Measurements from ENCODE around the gene TMEM88.
"Not testable (repeated sequence)": the region's sequence is repeated elsewhere in the genome, so short reads cannot be mapped to it uniquely, and the experiment has no call there.

TMEM88 gene, protein sequence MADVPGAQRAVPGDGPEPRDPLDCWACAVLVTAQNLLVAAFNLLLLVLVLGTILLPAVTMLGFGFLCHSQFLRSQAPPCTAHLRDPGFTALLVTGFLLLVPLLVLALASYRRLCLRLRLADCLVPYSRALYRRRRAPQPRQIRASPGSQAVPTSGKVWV

DNA sequence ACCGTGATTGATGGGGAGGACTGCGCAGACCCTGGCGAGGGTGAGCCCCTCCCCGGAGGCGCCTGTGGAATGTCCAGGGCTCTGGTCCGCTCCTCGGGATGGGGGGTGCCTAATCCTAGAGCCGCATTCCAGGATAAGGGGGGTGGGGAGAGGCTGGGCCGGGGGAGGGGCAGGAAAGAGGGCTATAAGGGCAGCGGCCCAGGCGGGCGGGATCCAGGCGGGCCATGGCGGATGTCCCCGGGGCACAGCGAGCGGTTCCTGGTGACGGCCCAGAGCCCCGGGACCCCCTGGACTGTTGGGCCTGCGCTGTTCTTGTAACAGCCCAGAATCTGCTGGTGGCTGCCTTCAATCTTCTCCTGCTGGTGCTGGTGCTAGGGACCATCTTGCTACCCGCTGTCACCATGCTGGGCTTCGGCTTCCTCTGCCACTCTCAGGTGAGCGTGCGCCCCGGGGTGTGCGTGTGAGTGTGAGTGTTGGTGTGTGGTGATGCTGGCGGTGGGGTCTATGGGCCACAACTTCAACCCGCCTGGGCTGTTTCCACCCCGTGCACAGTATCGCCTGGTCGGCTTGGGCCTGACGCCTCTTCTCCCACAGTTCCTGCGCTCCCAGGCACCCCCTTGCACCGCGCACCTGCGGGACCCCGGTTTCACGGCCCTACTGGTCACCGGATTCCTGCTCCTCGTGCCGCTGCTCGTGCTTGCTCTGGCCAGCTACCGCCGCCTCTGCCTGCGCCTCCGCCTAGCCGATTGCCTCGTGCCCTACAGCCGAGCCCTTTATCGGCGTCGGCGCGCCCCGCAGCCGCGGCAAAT, at the start of gene TMEM88:
Gene TMEM88, plus strand, starts transcription at position 216 of the 809 bp plus-strand sequence. Its CDS starts 9 bp downstream, at position 225.
- TF ChIP-seq, protein P1, sequence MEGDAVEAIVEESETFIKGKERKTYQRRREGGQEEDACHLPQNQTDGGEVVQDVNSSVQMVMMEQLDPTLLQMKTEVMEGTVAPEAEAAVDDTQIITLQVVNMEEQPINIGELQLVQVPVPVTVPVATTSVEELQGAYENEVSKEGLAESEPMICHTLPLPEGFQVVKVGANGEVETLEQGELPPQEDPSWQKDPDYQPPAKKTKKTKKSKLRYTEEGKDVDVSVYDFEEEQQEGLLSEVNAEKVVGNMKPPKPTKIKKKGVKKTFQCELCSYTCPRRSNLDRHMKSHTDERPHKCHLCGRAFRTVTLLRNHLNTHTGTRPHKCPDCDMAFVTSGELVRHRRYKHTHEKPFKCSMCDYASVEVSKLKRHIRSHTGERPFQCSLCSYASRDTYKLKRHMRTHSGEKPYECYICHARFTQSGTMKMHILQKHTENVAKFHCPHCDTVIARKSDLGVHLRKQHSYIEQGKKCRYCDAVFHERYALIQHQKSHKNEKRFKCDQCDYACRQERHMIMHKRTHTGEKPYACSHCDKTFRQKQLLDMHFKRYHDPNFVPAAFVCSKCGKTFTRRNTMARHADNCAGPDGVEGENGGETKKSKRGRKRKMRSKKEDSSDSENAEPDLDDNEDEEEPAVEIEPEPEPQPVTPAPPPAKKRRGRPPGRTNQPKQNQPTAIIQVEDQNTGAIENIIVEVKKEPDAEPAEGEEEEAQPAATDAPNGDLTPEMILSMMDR (IDR thresholded peaks at IDR 0.05) = no peak
- Histone ChIP-seq H3K27ac (peak within 1 kb of the TSS; percentile 81 to 94), H3K4me3 (peak within 1 kb of the TSS; percentile 80)
- DNase-seq (ENCODE audit: low spot score) = peak; percentile 76

DNA sequence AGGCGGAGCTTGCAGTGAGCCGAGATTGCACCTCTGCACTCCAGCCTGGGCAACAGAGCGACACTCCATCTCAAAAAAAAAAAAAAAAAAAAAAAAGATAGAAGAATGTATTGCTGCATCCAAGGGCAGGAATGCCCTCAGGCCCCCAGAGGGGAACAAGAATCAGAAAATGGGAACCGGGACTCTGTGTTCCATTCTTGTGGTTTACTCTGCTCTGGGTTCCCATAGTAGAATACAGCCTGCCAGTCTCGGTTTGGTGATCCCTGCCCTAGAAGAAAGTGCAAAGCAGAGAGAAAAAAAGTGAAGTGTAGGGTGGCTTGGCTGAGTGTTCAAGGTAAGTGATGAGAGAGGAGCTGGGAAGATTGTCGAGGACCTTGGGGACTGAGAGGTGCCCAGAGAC, 48.3 kb upstream of the TMEM88 start:
- DNase-seq (ENCODE audit: low spot score) = no peak
- Histone ChIP-seq H3K4me3 (no peak overlapping the region), H3K27ac (no peak overlapping the region)
- TF ChIP-seq, protein P1 (IDR thresholded peaks at IDR 0.05) = no peak

DNA sequence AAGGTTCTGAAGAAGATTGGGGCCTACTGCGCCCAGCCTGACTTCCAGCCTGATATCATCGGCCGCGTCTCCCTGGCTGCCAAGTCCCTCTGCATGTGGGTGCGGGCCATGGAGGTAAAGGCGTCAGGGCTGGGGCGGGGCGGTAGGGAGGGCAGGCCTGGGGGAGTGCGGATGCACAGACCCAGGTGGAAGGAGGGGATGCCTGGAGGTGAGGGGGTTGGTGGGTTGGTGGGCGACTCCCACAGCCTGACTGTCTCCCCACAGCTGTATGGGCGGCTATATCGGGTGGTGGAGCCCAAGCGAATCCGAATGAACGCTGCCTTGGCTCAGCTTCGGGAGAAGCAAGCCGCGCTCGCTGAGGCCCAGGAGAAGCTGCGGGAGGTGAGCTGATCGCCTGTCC, 47.7 kb upstream of the TMEM88 start:
- no peak for DNase-seq (ENCODE audit: low spot score)
- no peak overlapping the region for H3K4me3 ChIP-seq
- TF ChIP-seq, protein P1 (IDR thresholded peaks at IDR 0.05) = no peak

DNA sequence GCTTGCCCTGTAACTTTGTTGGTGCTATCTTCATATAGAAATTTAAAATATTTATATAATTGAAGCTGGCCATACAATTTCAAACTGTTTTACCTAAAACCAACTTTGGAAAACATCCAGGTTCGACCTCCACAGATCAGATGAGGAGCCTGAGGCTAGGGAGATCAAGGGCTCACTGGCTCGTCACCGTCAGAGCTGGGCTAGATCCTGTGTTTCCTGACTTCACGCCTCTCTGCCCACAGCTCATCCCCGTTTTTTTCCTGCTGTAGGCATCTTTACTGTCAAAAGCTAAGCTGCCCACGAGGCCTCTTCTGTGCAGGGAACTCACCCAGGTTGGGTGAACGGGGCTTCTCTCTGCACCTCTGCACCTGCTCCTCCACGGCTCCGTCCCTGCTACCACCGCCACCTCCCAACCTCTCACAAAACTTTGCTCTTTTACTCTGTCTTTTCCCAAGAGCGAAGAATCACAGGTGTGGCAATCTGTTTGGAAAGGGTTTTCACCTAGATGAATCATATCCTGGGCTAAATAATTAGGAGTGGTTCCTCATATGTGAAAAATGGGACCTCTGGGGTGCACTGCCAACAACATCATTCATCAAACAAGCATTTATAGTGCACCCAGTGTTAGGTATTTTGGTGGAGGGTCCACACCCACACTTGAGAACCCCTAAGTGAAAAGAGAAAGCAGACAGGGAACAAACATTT, 45.6 kb upstream of the TMEM88 start:
- Histone ChIP-seq H3K27ac (no peak overlapping the region), H3K4me3 (no peak overlapping the region)
- TF ChIP-seq, protein P1 (IDR thresholded peaks at IDR 0.05) = no peak
- DNase-seq (ENCODE audit: low spot score) = no peak

More for the DNA sequence above, 47.7 kb upstream of the TMEM88 start:
- no peak overlapping the region for H3K27ac ChIP-seq

DNA sequence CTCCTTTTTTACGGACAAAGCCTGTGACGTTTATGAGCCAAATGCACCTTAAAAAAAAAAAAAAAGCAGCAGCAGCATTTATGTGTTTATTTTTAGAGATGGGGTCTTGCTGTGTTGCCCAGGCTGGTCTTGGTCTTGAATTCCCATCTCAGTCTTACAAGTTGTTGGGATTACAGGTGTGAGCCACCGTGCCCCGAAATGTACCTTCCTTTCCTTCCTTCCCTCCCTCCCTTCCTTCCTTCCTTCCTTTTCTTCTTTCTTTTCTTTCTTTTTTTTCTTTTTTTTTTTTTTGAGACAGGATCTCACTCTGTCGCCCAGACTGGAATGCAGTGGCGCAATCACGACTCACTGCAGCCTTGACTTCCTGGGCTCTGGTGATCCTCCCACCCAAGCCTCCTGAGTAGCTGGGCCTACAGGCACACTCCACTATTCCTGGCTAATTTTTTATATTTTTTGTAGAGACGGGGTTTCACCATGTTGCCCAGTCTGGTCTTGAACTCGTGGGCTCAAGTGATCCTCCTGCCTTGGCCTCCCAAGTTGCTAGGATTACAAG, 45.0 kb upstream of the TMEM88 start:
- DNase-seq (ENCODE audit: low spot score); H3K4me3 ChIP-seq; H3K27ac ChIP-seq: not testable (repeated sequence)

DNA sequence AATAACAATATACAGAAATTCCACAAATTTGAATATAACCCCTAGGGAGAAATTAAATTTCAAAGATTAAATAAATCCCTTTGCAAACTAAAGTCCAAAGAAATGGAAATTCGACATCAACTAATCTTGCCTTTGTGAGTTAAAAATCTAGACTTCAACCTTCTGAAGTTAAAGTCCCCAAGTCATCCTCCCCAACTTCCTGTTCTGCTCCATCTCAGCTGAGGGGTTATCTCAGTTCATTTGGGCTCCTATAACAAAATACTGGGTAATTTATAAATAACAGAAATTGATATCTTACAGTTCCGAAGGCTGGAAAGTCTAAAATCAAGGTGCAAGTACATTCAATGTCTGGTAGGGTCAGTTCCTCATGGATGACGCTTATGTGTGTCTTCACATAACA, 43.6 kb upstream of the TMEM88 start:
- Histone ChIP-seq H3K27ac (no peak overlapping the region), H3K4me3 (no peak overlapping the region)
- TF ChIP-seq, protein P1 (IDR thresholded peaks at IDR 0.05) = no peak
- DNase-seq (ENCODE audit: low spot score) = no peak

DNA sequence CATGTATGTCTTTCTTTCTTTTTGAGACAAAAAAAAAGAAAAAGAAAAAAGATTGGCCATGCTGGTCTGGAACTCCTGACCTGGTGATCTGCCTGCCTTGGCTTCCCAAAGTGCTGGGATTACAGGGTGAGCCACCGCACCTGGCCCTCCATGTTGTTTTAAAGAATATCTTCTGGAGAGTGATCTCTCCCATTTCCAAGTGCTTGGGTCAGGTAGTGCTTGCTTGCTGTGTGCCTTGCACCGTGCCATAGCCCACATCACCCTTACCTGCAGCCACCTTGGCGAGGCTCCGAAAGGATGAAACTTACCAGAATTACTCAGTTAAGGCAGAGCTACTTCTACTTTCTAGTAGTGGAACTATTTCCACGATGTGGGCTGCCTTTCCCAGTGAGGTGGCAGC, 39.9 kb upstream of the TMEM88 start:
- Histone ChIP-seq H3K27ac (no peak overlapping the region), H3K4me3 (no peak overlapping the region)
- TF ChIP-seq, protein P1 (IDR thresholded peaks at IDR 0.05) = no peak
- DNase-seq (ENCODE audit: low spot score) = no peak

Measured in coronary artery (tissue), 2 donors.